Lower leg skin (tissue), 4 donors: ENCODE measurements around the gene MX2. TPM values are rescaled to one million over a fixed set of nuclear protein-coding genes. Genes with fewer than 3 reads are reported as not detected.
A peak's percentile ranks its signal among the peaks of the same experiment; 100 is the strongest.
"Not testable (repeated sequence)": the region's sequence is repeated elsewhere in the genome, so short reads cannot be mapped to it uniquely, and the experiment has no call there.

Experiments used
- DNase-seq, 2 donors: peaks; one replicate each; pipeline ENCODE4 v3.0.0-alpha.2; 2019; ENCODE audit warnings: low spot score in 2 of 2
- H3K4me3 ChIP-seq: fragments of 200-600 bp; sonication (generic); 2 replicates; pipeline ENCODE4 v1.5.1; 2017; ENCODE audit warnings: mild to moderate bottlenecking, low read depth; ENCODE audit not compliant: poor library complexity, severe bottlenecking
- CTCF ChIP-seq, 3 donors: fragments of 450-650 bp; IDR thresholded peaks; one replicate each; pipeline ENCODE4 v1.5.1; 2016; ENCODE audit warnings: antibody characterized with exemption in 3 of 3, mild to moderate bottlenecking in 3 of 3, moderate library complexity in 2 of 3
- POLR2A ChIP-seq, 2 donors: fragments of 450-650 bp; IDR thresholded peaks; one replicate each; pipeline ENCODE4 v1.6.1; 2016 to 2017; ENCODE audit warnings: antibody characterized with exemption in 2 of 2, mild to moderate bottlenecking in 1 of 2, moderate library complexity in 1 of 2
- WGBS, 2 donors: methylation state at CpG; one replicate each; pipeline ENCODE4 v1.1.5; 2018; 5-methylcytosine and 5-hydroxymethylcytosine counted together
- intact Hi-C: fragments of 100-400 bp; cut with DNase I; formaldehyde crosslinking; loops from one replicate; pipeline ENCODE4 v1.15.0; 2023; ENCODE audit warnings: low total_unique reads
- total RNA-seq, 4 donors: library from RNA; depleted of rRNA; stranded (reverse); fragments of >200 nt; gene quantifications; one replicate each; pipeline ENCODE4 v1.1.0, GENCODE V29; 2016

The MX2 gene
- total RNA-seq, 4 donors from 2014 or later: 1.9 to 10.3 (median 6.0) TPM

- no peak overlapping the region for H3K4me3 ChIP-seq
- peak in 1 of 2 donors; percentile 65 for DNase-seq
- intact Hi-C loops: no loop called here
- 80 to 81% methylated on average over 5 of the region's 5 CpGs for WGBS, 2 donors
- no peak for TF ChIP-seq CTCF (IDR thresholded peaks at IDR 0.05)
- TF ChIP-seq POLR2A (IDR thresholded peaks at IDR 0.05): no peak
Observed at GRCh38 chr21:41410767-41411448, 49.1 kb downstream of the MX2 start.

GRCh38 chr21:41411449-41412089 lies 49.7 kb downstream of the MX2 start:
- intact Hi-C loops: no loop called here

GRCh38 chr21:41417505-41417904 lies 55.7 kb downstream of the MX2 start:
- H3K4me3 ChIP-seq, intact Hi-C loops: not testable (repeated sequence)
- DNase-seq: peak in 1 of 2 donors; percentile 7
- WGBS, 2 donors: 86 to 87% methylated on average over 2 of the region's 2 CpGs

More at GRCh38 chr21:41411449-41412089, 49.7 kb downstream of the MX2 start:
- TF ChIP-seq CTCF (IDR thresholded peaks at IDR 0.05) (no peak), POLR2A (IDR thresholded peaks at IDR 0.05) (no peak)
- 59 to 63% methylated on average over 5 of the region's 5 CpGs for WGBS, 2 donors
- H3K4me3 ChIP-seq: no peak overlapping the region
- DNase-seq: peak in 1 of 2 donors; percentile 85

- WGBS, 2 donors: 89 to 92% methylated on average over 6 of the region's 6 CpGs
- no peak overlapping the region for H3K4me3 ChIP-seq
- DNase-seq: peak in 1 of 2 donors; percentile 72
- no peak for TF ChIP-seq POLR2A (IDR thresholded peaks at IDR 0.05)
- no peak for TF ChIP-seq CTCF (IDR thresholded peaks at IDR 0.05)
- intact Hi-C loops: no loop called here
Observed at GRCh38 chr21:41418393-41418792, 56.6 kb downstream of the MX2 start.

- intact Hi-C loops: no loop called here
- TF ChIP-seq CTCF (IDR thresholded peaks at IDR 0.05) (no peak), POLR2A (IDR thresholded peaks at IDR 0.05) (no peak)
- 93% methylated on average over 11 of the region's 11 CpGs for WGBS, 2 donors
- peak in 1 of 2 donors; percentile 86 for DNase-seq
- no peak overlapping the region for H3K4me3 ChIP-seq
Observed at GRCh38 chr21:41418956-41419680, 57.3 kb downstream of the MX2 start.
